H9 (cell line): Measurements from ENCODE around the gene MMP24OS. TPM values are rescaled to one million over a fixed set of nuclear protein-coding genes. Genes with fewer than 3 reads are reported as not detected.

ENCODE experiments used
- DNase-seq: peaks from one replicate; pipeline ENCODE4 v3.0.0-alpha.2; 2017
- H2AFZ ChIP-seq: one replicate; pipeline ENCODE4 v1.6.1; 2013; ENCODE audit warnings: mild to moderate bottlenecking, low read length, control low read depth, moderate library complexity
- H2AK5ac ChIP-seq: 2 replicates; pipeline ENCODE4 v1.6.1; 2013; ENCODE audit warnings: low read length, control low read depth, mixed read lengths; ENCODE audit not compliant: insufficient read length
- H2BK120ac ChIP-seq: one replicate; pipeline ENCODE4 v1.6.1; 2013; ENCODE audit warnings: low read depth, mild to moderate bottlenecking, low read length, control low read depth, inconsistent platforms; ENCODE audit not compliant: poor library complexity, severe bottlenecking
- H2BK12ac ChIP-seq: 2 replicates; pipeline ENCODE4 v1.6.1; 2013; ENCODE audit warnings: low read length, control low read depth, mixed read lengths, low read depth; ENCODE audit not compliant: insufficient read length
- H2BK15ac ChIP-seq: 2 replicates; pipeline ENCODE4 v1.6.1; 2013; ENCODE audit warnings: low read depth, low read length, control low read depth
- H2BK20ac ChIP-seq: one replicate; pipeline ENCODE4 v1.6.1; 2013; ENCODE audit warnings: low read depth, mild to moderate bottlenecking, low read length, control low read depth, inconsistent platforms; ENCODE audit not compliant: poor library complexity, severe bottlenecking
- H2BK5ac ChIP-seq: 2 replicates; pipeline ENCODE4 v1.6.1; 2013; ENCODE audit warnings: low read length, control low read depth, mixed read lengths; ENCODE audit not compliant: insufficient read length
- H3K14ac ChIP-seq: 2 replicates; pipeline ENCODE4 v1.6.1; 2013; ENCODE audit warnings: low read length, control low read depth; ENCODE audit not compliant: insufficient read depth
- H3K18ac ChIP-seq: 2 replicates; pipeline ENCODE4 v1.6.1; 2013; ENCODE audit warnings: low read depth, mild to moderate bottlenecking, mixed read lengths, low read length, control low read depth; ENCODE audit not compliant: insufficient read length
- H3K23ac ChIP-seq: 2 replicates; pipeline ENCODE4 v1.6.1; 2013; ENCODE audit warnings: low read length, control low read depth, mixed read lengths, low read depth; ENCODE audit not compliant: insufficient read length
- H3K23me2 ChIP-seq: 2 replicates; pipeline ENCODE4 v1.6.1; 2013; ENCODE audit warnings: low read depth, mild to moderate bottlenecking, mixed read lengths, low read length, control low read depth; ENCODE audit not compliant: insufficient read length, poor library complexity, severe bottlenecking
- H3K27ac ChIP-seq: 2 replicates; pipeline ENCODE4 v1.5.1; 2013; ENCODE audit warnings: low read length, control low read depth, mixed read lengths, low read depth; ENCODE audit not compliant: insufficient read length
- H3K27me3 ChIP-seq: 2 replicates; pipeline ENCODE4 v1.6.1; 2013; ENCODE audit warnings: low read length, control low read depth, inconsistent platforms; ENCODE audit not compliant: insufficient read depth
- H3K4ac ChIP-seq: 2 replicates; pipeline ENCODE4 v1.6.1; 2013; ENCODE audit warnings: low read depth, mild to moderate bottlenecking, control low read depth, inconsistent platforms, low read length, moderate library complexity
- H3K4me1 ChIP-seq: 2 replicates; pipeline ENCODE4 v1.6.1; 2013; ENCODE audit warnings: low read length, control low read depth, inconsistent platforms; ENCODE audit not compliant: insufficient read depth
- H3K4me2 ChIP-seq: 2 replicates; pipeline ENCODE4 v1.6.1; 2013; ENCODE audit warnings: low read length, control low read depth, mixed read lengths; ENCODE audit not compliant: insufficient read length, insufficient read depth
- H3K56ac ChIP-seq: 2 replicates; pipeline ENCODE4 v1.6.1; 2013; ENCODE audit warnings: low read depth, mild to moderate bottlenecking, mixed read lengths, low read length, control low read depth; ENCODE audit not compliant: insufficient read length
- H3K79me1 ChIP-seq: 2 replicates; pipeline ENCODE4 v1.6.1; 2013; ENCODE audit warnings: low read depth, mild to moderate bottlenecking, moderate library complexity, low read length, control low read depth, inconsistent platforms; ENCODE audit not compliant: insufficient read depth, poor library complexity, severe bottlenecking
- H3K79me2 ChIP-seq: 2 replicates; pipeline ENCODE4 v1.6.1; 2013; ENCODE audit warnings: low read length, control low read depth, inconsistent platforms; ENCODE audit not compliant: insufficient read depth
- H3K9ac ChIP-seq: 2 replicates; pipeline ENCODE4 v1.6.1; 2013; ENCODE audit warnings: low read length, control low read depth, mixed read lengths; ENCODE audit not compliant: insufficient read length; ENCODE audit errors: extremely low read depth
- H3K9me3 ChIP-seq: one replicate; pipeline ENCODE4 v1.6.1; 2013; ENCODE audit warnings: low read depth, low read length, inconsistent platforms; ENCODE audit not compliant: control insufficient read depth
- H3T11ph ChIP-seq: one replicate; pipeline ENCODE4 v1.6.1; 2013; ENCODE audit warnings: mild to moderate bottlenecking, low read length, control low read depth, inconsistent platforms
- H4K20me1 ChIP-seq: one replicate; pipeline ENCODE4 v1.6.1; 2013; ENCODE audit not compliant: control insufficient read depth, insufficient read length, insufficient read depth
- H4K5ac ChIP-seq: 2 replicates; pipeline ENCODE4 v1.6.1; 2013; ENCODE audit warnings: low read depth, mild to moderate bottlenecking, mixed read lengths, low read length, control low read depth; ENCODE audit not compliant: insufficient read length
- H4K8ac ChIP-seq: replicated peaks from 2 replicates; pipeline ENCODE4 v1.6.1; 2013; ENCODE audit warnings: low read length, control low read depth, mixed read lengths, low read depth; ENCODE audit not compliant: insufficient read length
- H4K91ac ChIP-seq: 2 replicates; pipeline ENCODE4 v1.6.1; 2013; ENCODE audit warnings: low read depth, mild to moderate bottlenecking, moderate library complexity, mixed read lengths, low read length, control low read depth; ENCODE audit not compliant: insufficient read length
- H3K27ac Mint-ChIP-seq, 3 experiments: 2 replicates in 2 of 3; 3 replicates in 1 of 3; pipeline ENCODE4 v1.8.0; 2020 to 2021; ENCODE audit warnings: mixed read lengths in 3 of 3, mild to moderate bottlenecking in 1 of 3, moderate library complexity in 1 of 3
- H3K27me3 Mint-ChIP-seq: 2 replicates; pipeline ENCODE4 v1.8.0; 2021; ENCODE audit warnings: low read depth, mild to moderate bottlenecking, moderate library complexity, mixed read lengths
- H3K36me3 Mint-ChIP-seq, 3 experiments: 2 replicates in 2 of 3; 3 replicates in 1 of 3; pipeline ENCODE4 v1.8.0; 2020 to 2021; ENCODE audit warnings: low read depth in 3 of 3, mixed read lengths in 3 of 3; ENCODE audit not compliant: insufficient read depth in 1 of 3
- H3K4me1 Mint-ChIP-seq, 2 experiments: 2 replicates each; pipeline ENCODE4 v1.8.0; 2020; ENCODE audit warnings: mixed read lengths in 2 of 2
- H3K4me3 Mint-ChIP-seq, 2 experiments: 2 replicates in 1 of 2; 3 replicates in 1 of 2; pipeline ENCODE4 v1.8.0; 2020 to 2021; ENCODE audit warnings: mild to moderate bottlenecking in 2 of 2, mixed read lengths in 2 of 2, moderate library complexity in 1 of 2
- H3K9me3 Mint-ChIP-seq, 2 experiments: 2 replicates in 1 of 2; 3 replicates in 1 of 2; pipeline ENCODE4 v1.8.0; 2020; ENCODE audit warnings: mild to moderate bottlenecking in 2 of 2, mixed read lengths in 2 of 2, moderate library complexity in 1 of 2
- WGBS: extraction: QIAGEN DNeasy Blood & Tissue Kit; methylation state at CpG from one replicate; pipeline ENCODE4 v1.1.7; 2013; ENCODE audit warnings: missing lambda C conversion rate, low lambda C conversion rate, mixed read lengths; ENCODE audit not compliant: insufficient read length; ENCODE audit errors: extremely low coverage; 5-methylcytosine and 5-hydroxymethylcytosine counted together
- total RNA-seq: library from RNA; stranded (reverse); gene quantifications from 2 replicates; pipeline ENCODE4 v1.2.1, GENCODE V29; 2021
- TF ChIP-seq, protein P1 (sequence below): fragments of 200-600 bp; sonication (generic); conservative IDR thresholded peaks from 3 replicates; pipeline ENCODE4 v1.8.0; 2021; ENCODE audit warnings: antibody characterized with exemption, mild to moderate bottlenecking

The MMP24OS gene
- total RNA-seq, 1 experiment from 2014 or later, result 43.8 TPM

DNA sequence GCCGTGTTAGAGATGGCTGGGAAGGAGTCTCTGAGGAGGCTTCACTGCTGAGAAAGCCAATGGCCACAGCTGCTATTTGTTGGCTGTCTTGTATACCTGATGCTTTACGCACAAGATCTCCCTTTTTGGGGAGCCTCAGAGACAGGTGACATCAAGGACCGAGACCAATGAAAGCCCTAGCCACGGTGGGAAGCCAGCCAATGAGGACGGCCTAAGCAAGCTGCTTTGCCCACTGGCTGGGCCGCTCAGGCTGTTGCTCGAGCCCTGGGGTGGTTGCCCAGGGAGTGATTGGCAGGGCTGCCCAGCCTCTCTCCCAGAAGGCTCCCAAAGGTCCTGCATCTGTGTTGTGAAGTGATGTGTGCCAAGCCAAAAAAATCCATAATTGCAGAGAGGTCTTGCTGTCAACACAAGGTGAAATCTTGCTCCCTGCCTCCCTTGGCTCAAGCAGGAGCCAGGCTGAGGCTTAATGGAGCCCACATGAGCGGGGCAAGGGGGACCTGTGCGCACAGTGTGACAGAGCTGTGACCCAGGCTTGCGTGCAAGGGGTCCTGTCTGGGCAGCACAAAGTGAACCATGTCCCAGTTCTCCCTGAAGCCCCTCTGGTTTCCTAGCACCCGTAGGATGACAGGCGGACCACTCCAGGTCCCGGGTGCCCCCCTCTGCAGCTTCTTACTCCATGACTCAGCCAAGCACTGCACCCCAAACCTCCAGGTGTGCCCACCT, 4.3 kb downstream of the MMP24OS start:
- Histone ChIP-seq H3K9ac (no peak overlapping the region), H3K79me1 (no peaks in the 10 kb centered on the region), H2AK5ac (no peak overlapping the region), H2AFZ (no peak overlapping the region), H2BK5ac (no peak overlapping the region), H3K4me2 (no peak overlapping the region), H2BK15ac (no peak overlapping the region), H3K9me3 (no peaks in the 10 kb centered on the region), H3K23ac (no peak overlapping the region), H3K27me3 (no peaks in the 10 kb centered on the region), H2BK20ac (no peak overlapping the region), H3K79me2 (no peaks in the 10 kb centered on the region), H4K20me1 (no peaks in the 10 kb centered on the region), H3K56ac (no peak overlapping the region), H3K4me1 (no peaks in the 10 kb centered on the region; the same call in 1 of the 2 replicates), H3K23me2 (peaks cover 7% of the 10 kb centered on the region), H4K91ac (no peak overlapping the region), H2BK12ac (no peak overlapping the region), H2BK120ac (no peak overlapping the region), H3T11ph (no peak overlapping the region), H4K5ac (no peak overlapping the region), H3K18ac (no peak overlapping the region), H4K8ac (no peak overlapping the region), H3K4ac (no peak overlapping the region), H3K27ac (no peak overlapping the region), H3K14ac (no peak overlapping the region)
- no peak overlapping the region for H3K4me3 Mint-ChIP-seq
- no peaks in the 10 kb centered on the region; the same call in 1 of the 2 replicates for H3K27me3 Mint-ChIP-seq
- peaks cover 2 to 49% (median 37%) of the 10 kb centered on the region in 3 experiments; a peak in 6 of 7 replicates for H3K36me3 Mint-ChIP-seq
- DNase-seq, result peak; percentile 88
- no peaks in the 10 kb centered on the region; a peak in 2 of 5 replicates for H3K9me3 Mint-ChIP-seq
- TF ChIP-seq, protein P1, sequence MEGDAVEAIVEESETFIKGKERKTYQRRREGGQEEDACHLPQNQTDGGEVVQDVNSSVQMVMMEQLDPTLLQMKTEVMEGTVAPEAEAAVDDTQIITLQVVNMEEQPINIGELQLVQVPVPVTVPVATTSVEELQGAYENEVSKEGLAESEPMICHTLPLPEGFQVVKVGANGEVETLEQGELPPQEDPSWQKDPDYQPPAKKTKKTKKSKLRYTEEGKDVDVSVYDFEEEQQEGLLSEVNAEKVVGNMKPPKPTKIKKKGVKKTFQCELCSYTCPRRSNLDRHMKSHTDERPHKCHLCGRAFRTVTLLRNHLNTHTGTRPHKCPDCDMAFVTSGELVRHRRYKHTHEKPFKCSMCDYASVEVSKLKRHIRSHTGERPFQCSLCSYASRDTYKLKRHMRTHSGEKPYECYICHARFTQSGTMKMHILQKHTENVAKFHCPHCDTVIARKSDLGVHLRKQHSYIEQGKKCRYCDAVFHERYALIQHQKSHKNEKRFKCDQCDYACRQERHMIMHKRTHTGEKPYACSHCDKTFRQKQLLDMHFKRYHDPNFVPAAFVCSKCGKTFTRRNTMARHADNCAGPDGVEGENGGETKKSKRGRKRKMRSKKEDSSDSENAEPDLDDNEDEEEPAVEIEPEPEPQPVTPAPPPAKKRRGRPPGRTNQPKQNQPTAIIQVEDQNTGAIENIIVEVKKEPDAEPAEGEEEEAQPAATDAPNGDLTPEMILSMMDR, result no peak
- no CpG with 5 or more reads among the region's 13 CpGs for WGBS
- peak overlapping the region in 2 of 3 experiments; percentile 21 to 94; a peak in 2 of 7 replicates for H3K27ac Mint-ChIP-seq
- H3K4me1 Mint-ChIP-seq, result peaks cover 28 to 41% of the 10 kb centered on the region in 2 experiments
